ENCODE measurements around the gene FBLN1.

Gene FBLN1

GRCh38 chr22:45525480-45525879 is 22.8 kb downstream of the FBLN1 start:
- Histone ChIP-seq H3K36me3 (ENCODE audit: low read depth) (peaks cover 8% of the 10 kb centered on the region), H3K9me3 (ENCODE audit: severe bottlenecking) (no peaks in the 10 kb centered on the region), H3K27ac (ENCODE audit: poor library complexity, severe bottlenecking) (no peak overlapping the region), H3K4me3 (ENCODE audit: severe bottlenecking) (no peak overlapping the region), H3K27me3 (ENCODE audit: insufficient read depth, poor library complexity, severe bottlenecking) (no peaks in the 10 kb centered on the region), H3K4me1 (ENCODE audit: insufficient read depth, poor library complexity, severe bottlenecking) (no peaks in the 10 kb centered on the region)
- ATAC-seq (ENCODE audit: low read depth) = no peak
- DNase-seq (ENCODE audit: low spot score) = no peak
- no peak for TF ChIP-seq CTCF (IDR thresholded peaks at IDR 0.05; ENCODE audit: poor library complexity, severe bottlenecking)

GRCh38 chr22:45526281-45526680 is 23.6 kb downstream of the FBLN1 start:
- no peak for TF ChIP-seq CTCF (IDR thresholded peaks at IDR 0.05; ENCODE audit: poor library complexity, severe bottlenecking)
- no peaks in the 10 kb centered on the region for H3K27me3 ChIP-seq (ENCODE audit: insufficient read depth, poor library complexity, severe bottlenecking)
- H3K4me1 ChIP-seq (ENCODE audit: insufficient read depth, poor library complexity, severe bottlenecking) = peaks cover 3% of the 10 kb centered on the region
- no peak overlapping the region for H3K4me3 ChIP-seq (ENCODE audit: severe bottlenecking)
- H3K36me3 ChIP-seq (ENCODE audit: low read depth) = peaks cover 16% of the 10 kb centered on the region
- DNase-seq (ENCODE audit: low spot score) = no peak
- ATAC-seq (ENCODE audit: low read depth) = no peak
- no peaks in the 10 kb centered on the region for H3K9me3 ChIP-seq (ENCODE audit: severe bottlenecking)
- no peak overlapping the region for H3K27ac ChIP-seq (ENCODE audit: poor library complexity, severe bottlenecking)

- H3K4me1 ChIP-seq (ENCODE audit: insufficient read depth, poor library complexity, severe bottlenecking) = peaks cover 9% of the 10 kb centered on the region
- H3K36me3 ChIP-seq (ENCODE audit: low read depth) = peaks cover 17% of the 10 kb centered on the region
- H3K27me3 ChIP-seq (ENCODE audit: insufficient read depth, poor library complexity, severe bottlenecking) = no peaks in the 10 kb centered on the region
- H3K4me3 ChIP-seq (ENCODE audit: severe bottlenecking) = no peak overlapping the region
- H3K9me3 ChIP-seq (ENCODE audit: severe bottlenecking) = no peaks in the 10 kb centered on the region
- H3K27ac ChIP-seq (ENCODE audit: poor library complexity, severe bottlenecking) = no peak overlapping the region
- DNase-seq (ENCODE audit: low spot score) (no peak), ATAC-seq (ENCODE audit: low read depth) (no peak)
- TF ChIP-seq CTCF (IDR thresholded peaks at IDR 0.05; ENCODE audit: poor library complexity, severe bottlenecking) = no peak
Observed at GRCh38 chr22:45526768-45527360, 24.2 kb downstream of the FBLN1 start.

GRCh38 chr22:45527456-45527855 is 24.8 kb downstream of the FBLN1 start:
- ATAC-seq (ENCODE audit: low read depth) = no peak
- H3K4me3 ChIP-seq (ENCODE audit: severe bottlenecking) = no peak overlapping the region
- H3K27ac ChIP-seq (ENCODE audit: poor library complexity, severe bottlenecking) = no peak overlapping the region
- H3K36me3 ChIP-seq (ENCODE audit: low read depth) = peaks cover 11% of the 10 kb centered on the region
- H3K27me3 ChIP-seq (ENCODE audit: insufficient read depth, poor library complexity, severe bottlenecking) = no peaks in the 10 kb centered on the region
- TF ChIP-seq CTCF (IDR thresholded peaks at IDR 0.05; ENCODE audit: poor library complexity, severe bottlenecking) = no peak
- no peaks in the 10 kb centered on the region for H3K9me3 ChIP-seq (ENCODE audit: severe bottlenecking)
- peaks cover 13% of the 10 kb centered on the region for H3K4me1 ChIP-seq (ENCODE audit: insufficient read depth, poor library complexity, severe bottlenecking)
- DNase-seq (ENCODE audit: low spot score) = no peak

DNA sequence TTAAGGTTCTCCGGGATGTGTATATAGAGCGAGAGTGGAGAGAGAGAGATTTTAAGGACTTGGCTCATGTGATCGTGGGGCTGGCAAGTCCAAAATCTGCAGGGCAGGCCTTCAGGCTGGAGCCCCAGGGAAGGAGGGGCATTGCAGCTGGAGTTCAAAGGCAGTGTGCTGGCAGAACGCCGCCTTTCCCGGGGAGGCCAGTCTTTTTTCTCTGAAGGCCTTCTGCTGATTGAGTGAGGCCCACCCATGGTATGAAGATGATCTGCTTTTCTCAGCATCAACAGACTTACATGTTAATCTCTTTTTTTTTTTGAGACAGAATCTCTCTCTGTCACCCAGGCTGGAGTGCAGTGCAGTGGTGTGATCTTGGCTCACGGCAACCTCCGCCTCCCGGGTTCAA is 25.4 kb downstream of the FBLN1 start:
- no peak for TF ChIP-seq CTCF (IDR thresholded peaks at IDR 0.05; ENCODE audit: poor library complexity, severe bottlenecking)
- Histone ChIP-seq H3K36me3 (ENCODE audit: low read depth) (peaks cover 11% of the 10 kb centered on the region), H3K9me3 (ENCODE audit: severe bottlenecking) (no peaks in the 10 kb centered on the region), H3K4me1 (ENCODE audit: insufficient read depth, poor library complexity, severe bottlenecking) (peaks cover 13% of the 10 kb centered on the region), H3K27me3 (ENCODE audit: insufficient read depth, poor library complexity, severe bottlenecking) (no peaks in the 10 kb centered on the region), H3K4me3 (ENCODE audit: severe bottlenecking) (no peak overlapping the region), H3K27ac (ENCODE audit: poor library complexity, severe bottlenecking) (no peak overlapping the region)
- no peak for DNase-seq (ENCODE audit: low spot score)
- no peak for ATAC-seq (ENCODE audit: low read depth)
